Measurements from ENCODE around the gene SPIN1.

The SPIN1 gene

GRCh38 chr9:88446728-88447127 is 58.5 kb downstream of the SPIN1 start (continued):
- TF ChIP-seq, protein P1, sequence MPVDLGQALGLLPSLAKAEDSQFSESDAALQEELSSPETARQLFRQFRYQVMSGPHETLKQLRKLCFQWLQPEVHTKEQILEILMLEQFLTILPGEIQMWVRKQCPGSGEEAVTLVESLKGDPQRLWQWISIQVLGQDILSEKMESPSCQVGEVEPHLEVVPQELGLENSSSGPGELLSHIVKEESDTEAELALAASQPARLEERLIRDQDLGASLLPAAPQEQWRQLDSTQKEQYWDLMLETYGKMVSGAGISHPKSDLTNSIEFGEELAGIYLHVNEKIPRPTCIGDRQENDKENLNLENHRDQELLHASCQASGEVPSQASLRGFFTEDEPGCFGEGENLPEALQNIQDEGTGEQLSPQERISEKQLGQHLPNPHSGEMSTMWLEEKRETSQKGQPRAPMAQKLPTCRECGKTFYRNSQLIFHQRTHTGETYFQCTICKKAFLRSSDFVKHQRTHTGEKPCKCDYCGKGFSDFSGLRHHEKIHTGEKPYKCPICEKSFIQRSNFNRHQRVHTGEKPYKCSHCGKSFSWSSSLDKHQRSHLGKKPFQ (tag by site-specific recombination; IDR thresholded peaks at IDR 0.05): no peak
- no peak for TF ChIP-seq ZNF514 (tag by site-specific recombination; IDR thresholded peaks at IDR 0.05)
- no peak for TF ChIP-seq SP3 (tag by site-specific recombination; IDR thresholded peaks at IDR 0.05)
- no peak for TF ChIP-seq KLF16 (tag by site-specific recombination; IDR thresholded peaks at IDR 0.05)

DNA sequence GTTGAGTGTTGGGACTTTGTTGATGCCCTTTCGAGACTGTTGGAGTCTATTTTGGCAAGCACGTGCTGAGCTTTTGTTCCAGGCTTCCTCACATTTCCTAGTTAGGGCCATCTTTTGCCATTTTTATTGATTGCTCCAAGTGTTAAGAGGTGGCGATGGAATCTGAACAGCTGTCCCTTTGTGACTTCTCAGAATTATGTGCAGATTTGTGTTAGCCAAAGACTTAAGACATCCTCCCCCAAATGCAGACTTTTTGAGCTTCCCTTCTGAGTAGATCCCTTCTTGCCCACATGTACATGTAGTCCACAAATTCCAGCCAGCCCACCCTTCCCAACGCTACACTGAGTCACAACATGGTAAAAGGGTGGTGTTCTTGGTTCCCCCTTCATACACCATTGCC is 59.2 kb downstream of the SPIN1 start:
- Histone ChIP-seq H3K4me1 (ENCODE audit: control insufficient read depth, insufficient read depth, low read length) (no peaks in the 10 kb centered on the region), H3K4me3 (ENCODE audit: low read depth, low read length) (no peak overlapping the region), H3K9me3 (ENCODE audit: control insufficient read depth, insufficient read depth, low read depth, low read length) (no peaks in the 10 kb centered on the region), H3K36me3 (ENCODE audit: control insufficient read depth in 2 of 2, insufficient read depth in 1 of 2, low read length in 2 of 2) (peaks cover 0 to 28% of the 10 kb centered on the region in 2 experiments; a peak in 2 of 3 replicates), H3K27ac (ENCODE audit: extremely low read depth, low read depth, low read length) (no peak overlapping the region)
- POLR2A ChIA-PET: no interaction called here
- CTCF ChIA-PET: no interaction called here
- TF ChIP-seq, protein P2, sequence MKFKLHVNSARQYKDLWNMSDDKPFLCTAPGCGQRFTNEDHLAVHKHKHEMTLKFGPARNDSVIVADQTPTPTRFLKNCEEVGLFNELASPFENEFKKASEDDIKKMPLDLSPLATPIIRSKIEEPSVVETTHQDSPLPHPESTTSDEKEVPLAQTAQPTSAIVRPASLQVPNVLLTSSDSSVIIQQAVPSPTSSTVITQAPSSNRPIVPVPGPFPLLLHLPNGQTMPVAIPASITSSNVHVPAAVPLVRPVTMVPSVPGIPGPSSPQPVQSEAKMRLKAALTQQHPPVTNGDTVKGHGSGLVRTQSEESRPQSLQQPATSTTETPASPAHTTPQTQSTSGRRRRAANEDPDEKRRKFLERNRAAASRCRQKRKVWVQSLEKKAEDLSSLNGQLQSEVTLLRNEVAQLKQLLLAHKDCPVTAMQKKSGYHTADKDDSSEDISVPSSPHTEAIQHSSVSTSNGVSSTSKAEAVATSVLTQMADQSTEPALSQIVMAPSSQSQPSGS (tag by site-specific recombination; IDR thresholded peaks at IDR 0.05; ENCODE audit: low read depth): no peak
- no peak for TF ChIP-seq KLF10 (tag by site-specific recombination; IDR thresholded peaks at IDR 0.05)
- TF ChIP-seq ZNF350 (tag by site-specific recombination; IDR thresholded peaks at IDR 0.05): no peak
- TF ChIP-seq ZNF530 (tag by site-specific recombination; IDR thresholded peaks at IDR 0.05; ENCODE audit: low read depth): no peak
- no peak for TF ChIP-seq MYNN (tag by site-specific recombination; IDR thresholded peaks at IDR 0.05; ENCODE audit: borderline replicate concordance)
- no peak for TF ChIP-seq ZNF2 (tag by site-specific recombination; IDR thresholded peaks at IDR 0.05)
- no peak for TF ChIP-seq HOXC10 (CRISPR knock-in tag; IDR thresholded peaks at IDR 0.05)
- TF ChIP-seq ZBTB10 (tag by site-specific recombination; IDR thresholded peaks at IDR 0.05): no peak
- TF ChIP-seq GLI4 (tag by site-specific recombination; IDR thresholded peaks at IDR 0.05): no peak
- TF ChIP-seq ZFP41 (tag by site-specific recombination; IDR thresholded peaks at IDR 0.05; ENCODE audit: borderline replicate concordance): no peak
- no peak for TF ChIP-seq EGR2 (tag by site-specific recombination; IDR thresholded peaks at IDR 0.05; ENCODE audit: low read depth)
- TF ChIP-seq ZNF776 (tag by site-specific recombination; IDR thresholded peaks at IDR 0.05; ENCODE audit: borderline replicate concordance): no peak
- TF ChIP-seq ZNF664 (tag by site-specific recombination; IDR thresholded peaks at IDR 0.05): no peak
- TF ChIP-seq ZNF24 (tag by site-specific recombination; IDR thresholded peaks at IDR 0.05): no peak
- no peak for TF ChIP-seq KLF17 (tag by site-specific recombination; IDR thresholded peaks at IDR 0.05)
